Prostate gland (tissue), 2 donors: Measurements from ENCODE around the gene B3GALT6. TPM values are rescaled to one million over a fixed set of nuclear protein-coding genes. Genes with fewer than 3 reads are reported as not detected.

Experiments
- DNase-seq: peaks from one replicate; pipeline ENCODE4 v3.0.0-alpha.2; 2019; ENCODE audit warnings: low spot score
- H3K27ac ChIP-seq, 2 donors: fragments of 200-600 bp; sonication (generic); 2 replicates each; pipeline ENCODE4 v1.5.1; 2017 to 2019
- H3K27me3 ChIP-seq: fragments of 200-600 bp; sonication (generic); replicated peaks from 2 replicates; pipeline ENCODE4 v1.5.1; 2019; ENCODE audit not compliant: insufficient read depth
- H3K36me3 ChIP-seq, 2 donors: fragments of 200-600 bp; sonication (generic); 1 replicate in 1 of 2; 2 replicates in 1 of 2; pipeline versions ENCODE4 v1.5.1 to v1.8.1; 2017 to 2019
- H3K4me1 ChIP-seq: fragments of 200-600 bp; sonication (generic); replicated peaks from 2 replicates; pipeline ENCODE4 v1.5.1; 2019
- H3K4me3 ChIP-seq, 2 donors: fragments of 200-600 bp; sonication (generic); 2 replicates each; pipeline ENCODE4 v1.5.1; 2017 to 2019
- H3K9me3 ChIP-seq: fragments of 200-600 bp; sonication (generic); 2 replicates; pipeline ENCODE4 v1.5.1; 2017
- POLR2A ChIP-seq: fragments of 450-650 bp; IDR thresholded peaks from one replicate; pipeline ENCODE4 v1.6.1; 2016; ENCODE audit warnings: antibody characterized with exemption, mild to moderate bottlenecking
- POLR2AphosphoS5 ChIP-seq: sonication (generic); formaldehyde crosslinking; IDR thresholded peaks from one replicate; pipeline ENCODE4 v1.6.1; 2017; ENCODE audit warnings: antibody characterized with exemption
- WGBS: methylation state at CpG from one replicate; pipeline ENCODE4 v1.1.5; 2018; 5-methylcytosine and 5-hydroxymethylcytosine counted together
- intact Hi-C: fragments of 100-400 bp; cut with DNase I; formaldehyde crosslinking; loops from one replicate; pipeline ENCODE4 v1.14.2; 2022
- total RNA-seq, 2 donors: library from RNA; depleted of rRNA; stranded (reverse); fragments of >200 nt; gene quantifications; one replicate each; pipeline ENCODE4 v1.1.0, GENCODE V29; 2016
- TF ChIP-seq, protein P1 (sequence below), 4 experiments: fragments of 200-600 bp in 2 of 4; fragments of 450-650 bp in 2 of 4; sonication (generic) in 2 of 4; IDR thresholded peaks; 1 replicate in 3 of 4; 2 replicates in 1 of 4; pipeline ENCODE4 v1.5.1; 2016 to 2019; ENCODE audit warnings: antibody characterized with exemption in 4 of 4, mild to moderate bottlenecking in 2 of 4, moderate library complexity in 2 of 4

The B3GALT6 gene
- total RNA-seq, 2 donors from 2014 or later: 29.6 to 41.5 TPM

DNA sequence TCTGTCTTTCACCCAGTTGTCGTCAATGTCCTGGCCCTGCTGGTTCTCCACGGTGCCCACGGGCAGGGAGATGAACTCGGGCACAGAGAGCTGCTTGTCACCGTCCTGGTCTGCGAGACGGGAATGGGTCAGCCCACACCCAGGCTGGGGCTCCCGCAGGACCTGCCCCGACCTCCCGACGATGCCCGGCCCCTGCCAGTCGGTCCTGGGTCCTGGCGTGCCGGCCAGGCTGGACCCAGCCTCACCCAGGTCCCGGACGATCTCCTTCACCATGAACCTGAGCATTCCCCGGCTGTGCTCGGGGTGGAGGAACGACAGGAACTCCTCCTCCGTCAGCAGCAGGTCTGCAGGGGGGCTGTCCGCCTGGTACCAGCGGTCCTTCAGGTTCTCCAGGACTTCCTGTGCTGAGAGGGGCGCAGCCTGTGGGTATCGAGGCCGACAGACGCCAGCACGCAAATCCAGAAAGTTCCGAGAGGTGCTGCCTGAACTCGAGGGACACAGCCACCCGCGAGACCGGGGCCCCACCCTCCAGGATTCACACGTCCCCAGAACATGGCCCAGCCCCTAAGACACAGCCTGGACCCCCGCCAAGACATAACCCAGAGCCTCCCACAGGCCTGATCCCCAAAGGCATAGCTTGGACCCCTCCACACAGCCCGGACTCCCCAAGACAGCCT is 13.4 kb upstream of the B3GALT6 start:
- H3K4me1 ChIP-seq: no peaks in the 10 kb centered on the region
- intact Hi-C loops: no loop called here
- TF ChIP-seq POLR2AphosphoS5: no peak
- TF ChIP-seq, protein P1, sequence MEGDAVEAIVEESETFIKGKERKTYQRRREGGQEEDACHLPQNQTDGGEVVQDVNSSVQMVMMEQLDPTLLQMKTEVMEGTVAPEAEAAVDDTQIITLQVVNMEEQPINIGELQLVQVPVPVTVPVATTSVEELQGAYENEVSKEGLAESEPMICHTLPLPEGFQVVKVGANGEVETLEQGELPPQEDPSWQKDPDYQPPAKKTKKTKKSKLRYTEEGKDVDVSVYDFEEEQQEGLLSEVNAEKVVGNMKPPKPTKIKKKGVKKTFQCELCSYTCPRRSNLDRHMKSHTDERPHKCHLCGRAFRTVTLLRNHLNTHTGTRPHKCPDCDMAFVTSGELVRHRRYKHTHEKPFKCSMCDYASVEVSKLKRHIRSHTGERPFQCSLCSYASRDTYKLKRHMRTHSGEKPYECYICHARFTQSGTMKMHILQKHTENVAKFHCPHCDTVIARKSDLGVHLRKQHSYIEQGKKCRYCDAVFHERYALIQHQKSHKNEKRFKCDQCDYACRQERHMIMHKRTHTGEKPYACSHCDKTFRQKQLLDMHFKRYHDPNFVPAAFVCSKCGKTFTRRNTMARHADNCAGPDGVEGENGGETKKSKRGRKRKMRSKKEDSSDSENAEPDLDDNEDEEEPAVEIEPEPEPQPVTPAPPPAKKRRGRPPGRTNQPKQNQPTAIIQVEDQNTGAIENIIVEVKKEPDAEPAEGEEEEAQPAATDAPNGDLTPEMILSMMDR (IDR thresholded peaks at IDR 0.05): no peak
- no peak for TF ChIP-seq POLR2A
- no peak for DNase-seq
- H3K36me3 ChIP-seq: peaks cover 7 to 26% of the 10 kb centered on the region in 2 donors
- H3K27me3 ChIP-seq: no peaks in the 10 kb centered on the region
- WGBS: 94% methylated on average over 36 of the region's 36 CpGs
- no peak overlapping the region for H3K4me3 ChIP-seq
- no peaks in the 10 kb centered on the region for H3K9me3 ChIP-seq
- no peak overlapping the region for H3K27ac ChIP-seq

DNA sequence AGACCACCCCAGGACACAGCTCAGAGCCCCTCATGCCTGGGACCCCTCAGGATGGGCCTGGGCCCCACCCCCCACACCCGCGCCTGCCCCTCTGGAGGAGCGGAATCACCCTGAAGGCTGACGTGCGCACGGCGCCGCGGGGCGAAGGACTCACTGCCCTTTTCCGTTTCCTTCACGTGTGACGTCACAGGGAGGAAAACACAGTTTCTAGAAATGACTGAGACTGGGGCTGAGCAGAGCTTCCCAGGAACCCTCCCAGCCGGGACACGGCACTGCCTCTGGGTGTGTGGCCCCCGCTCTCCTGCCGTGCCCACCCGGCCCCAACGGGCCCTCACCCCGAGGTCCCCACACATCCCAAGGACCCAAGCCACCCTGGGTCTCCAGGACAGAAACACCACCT is 12.7 kb upstream of the B3GALT6 start:
- DNase-seq: no peak
- Histone ChIP-seq H3K4me3 (no peak overlapping the region), H3K4me1 (no peaks in the 10 kb centered on the region), H3K36me3 (peaks cover 7 to 28% of the 10 kb centered on the region in 2 donors), H3K27ac (no peak overlapping the region), H3K9me3 (no peaks in the 10 kb centered on the region), H3K27me3 (no peaks in the 10 kb centered on the region)
- TF ChIP-seq, protein P1 (IDR thresholded peaks at IDR 0.05): no peak
- TF ChIP-seq POLR2AphosphoS5 (no peak), POLR2A (no peak)
- intact Hi-C loops: no loop called here
- 94% methylated on average over 19 of the region's 20 CpGs for WGBS

DNA sequence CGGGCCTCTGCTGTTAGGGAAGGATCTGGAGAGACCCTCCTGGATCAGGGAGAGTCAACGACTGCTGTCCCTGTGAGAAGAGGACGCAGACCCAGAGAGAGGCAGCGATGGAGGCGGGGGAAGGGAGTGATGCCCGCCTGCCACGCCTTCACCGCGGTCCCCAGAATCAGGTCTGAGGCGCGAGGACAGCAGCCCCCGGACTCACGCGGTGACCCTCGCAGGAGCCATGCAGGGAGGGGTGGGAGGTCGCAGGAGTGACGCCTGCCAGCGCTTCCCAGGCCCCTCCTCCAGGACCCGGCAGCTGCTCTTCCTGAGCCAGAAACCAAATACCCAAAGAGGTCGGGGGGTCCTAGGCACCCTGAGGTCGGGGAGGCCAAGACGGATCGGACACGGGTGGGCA is 11.8 kb upstream of the B3GALT6 start:
- no peaks in the 10 kb centered on the region for H3K9me3 ChIP-seq
- 87% methylated on average over 24 of the region's 24 CpGs for WGBS

DNA sequence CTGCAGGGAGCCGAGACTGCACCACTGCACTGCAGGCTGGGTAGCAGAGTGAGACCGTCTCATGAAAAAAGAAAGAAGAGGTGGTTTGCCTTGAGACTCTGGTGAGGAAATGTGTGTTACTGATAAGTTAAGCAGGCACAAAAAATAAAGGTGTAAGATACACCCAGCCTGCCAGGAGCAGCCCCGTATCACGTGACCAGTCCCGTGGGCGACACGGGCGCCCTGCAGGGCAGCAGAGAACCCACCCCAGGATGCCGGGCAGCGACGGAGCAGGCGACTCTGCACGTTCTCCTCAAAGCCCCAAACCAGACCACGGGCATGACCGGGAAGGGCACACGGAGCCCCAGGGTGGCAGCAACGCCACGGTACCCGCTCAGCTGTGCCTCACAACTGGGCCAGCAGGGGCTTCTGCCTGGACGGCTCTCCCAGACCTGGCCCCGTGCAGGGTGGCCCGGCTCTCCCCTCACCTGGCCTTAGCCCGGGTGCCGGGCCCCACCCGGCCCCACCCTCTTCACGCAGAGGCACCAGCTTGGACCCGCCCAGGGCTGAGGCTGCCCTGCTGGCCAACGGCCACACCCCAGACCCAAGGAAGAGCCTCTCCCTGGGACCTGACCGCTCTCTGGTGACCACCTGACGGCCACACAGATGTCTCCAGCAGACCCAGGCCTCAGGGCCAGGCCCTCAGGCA is 10.0 kb upstream of the B3GALT6 start:
- Histone ChIP-seq H3K27ac (no peak overlapping the region), H3K9me3 (no peaks in the 10 kb centered on the region), H3K27me3 (no peaks in the 10 kb centered on the region), H3K4me3 (no peak overlapping the region), H3K4me1 (no peaks in the 10 kb centered on the region), H3K36me3 (peaks cover 7 to 25% of the 10 kb centered on the region in 2 donors)
- WGBS: 93% methylated on average over 23 of the region's 30 CpGs
- intact Hi-C loops: no loop called here
- TF ChIP-seq POLR2A: no peak
- TF ChIP-seq, protein P1 (IDR thresholded peaks at IDR 0.05): no peak
- no peak for TF ChIP-seq POLR2AphosphoS5
- DNase-seq: no peak

More for the DNA sequence above, 11.8 kb upstream of the B3GALT6 start:
- H3K4me3 ChIP-seq: no peak overlapping the region
- no peaks in the 10 kb centered on the region for H3K27me3 ChIP-seq
- H3K4me1 ChIP-seq: no peaks in the 10 kb centered on the region
- no peak overlapping the region for H3K27ac ChIP-seq
- H3K36me3 ChIP-seq: peaks cover 7 to 28% of the 10 kb centered on the region in 2 donors
- TF ChIP-seq POLR2A: no peak
- TF ChIP-seq POLR2AphosphoS5: no peak
- TF ChIP-seq, protein P1 (IDR thresholded peaks at IDR 0.05): no peak
- DNase-seq: no peak
- intact Hi-C loops: no loop called here
